ENCODE data around the gene KRT7.
A peak's percentile ranks its signal among the peaks of the same experiment; 100 is the strongest.

The KRT7 gene

GRCh38 chr12:52218001-52218400, 15.0 kb upstream of the KRT7 start:
- no peaks in the 10 kb centered on the region for H3K27me3 ChIP-seq
- no peaks in the 10 kb centered on the region for H3K9me3 ChIP-seq
- peaks cover 42% of the 10 kb centered on the region for H3K4me1 ChIP-seq
- no peak for DNase-seq
- H3K4me3 ChIP-seq (ENCODE audit: low read depth, low read length): no peak overlapping the region
- no peaks in the 10 kb centered on the region for H3K36me3 ChIP-seq
- no peak for TF ChIP-seq CTCF (IDR thresholded peaks at IDR 0.05; ENCODE audit: low read depth, low read length)

- H3K27me3 ChIP-seq: no peaks in the 10 kb centered on the region
- no peak for TF ChIP-seq CTCF (IDR thresholded peaks at IDR 0.05; ENCODE audit: low read depth, low read length)
- H3K4me3 ChIP-seq (ENCODE audit: low read depth, low read length): no peak overlapping the region
- no peak for DNase-seq
- H3K36me3 ChIP-seq: no peaks in the 10 kb centered on the region
- H3K4me1 ChIP-seq: peaks cover 27% of the 10 kb centered on the region
- no peaks in the 10 kb centered on the region for H3K9me3 ChIP-seq
Measured at GRCh38 chr12:52220477-52220876, 12.6 kb upstream of the KRT7 start.

GRCh38 chr12:52221070-52221781, 11.8 kb upstream of the KRT7 start:
- H3K4me3 ChIP-seq (ENCODE audit: low read depth, low read length): no peak overlapping the region
- no peaks in the 10 kb centered on the region for H3K9me3 ChIP-seq
- H3K36me3 ChIP-seq: no peaks in the 10 kb centered on the region
- DNase-seq: no peak
- H3K27me3 ChIP-seq: no peaks in the 10 kb centered on the region
- H3K4me1 ChIP-seq: peaks cover 19% of the 10 kb centered on the region
- TF ChIP-seq CTCF (IDR thresholded peaks at IDR 0.05; ENCODE audit: low read depth, low read length): no peak

- DNase-seq: peak; percentile 74
- H3K36me3 ChIP-seq: no peaks in the 10 kb centered on the region
- H3K27me3 ChIP-seq: no peaks in the 10 kb centered on the region
- peak; percentile 78 for TF ChIP-seq CTCF (IDR thresholded peaks at IDR 0.05; ENCODE audit: low read depth, low read length)
- peaks cover 12% of the 10 kb centered on the region for H3K4me1 ChIP-seq
- no peaks in the 10 kb centered on the region for H3K9me3 ChIP-seq
- no peak overlapping the region for H3K4me3 ChIP-seq (ENCODE audit: low read depth, low read length)
Measured at GRCh38 chr12:52221912-52222457, 11.1 kb upstream of the KRT7 start.

- DNase-seq: no peak
- H3K36me3 ChIP-seq: no peaks in the 10 kb centered on the region
- no peaks in the 10 kb centered on the region for H3K27me3 ChIP-seq
Measured at GRCh38 chr12:52222692-52223091, 10.4 kb upstream of the KRT7 start.

More at GRCh38 chr12:52222692-52223091, 10.4 kb upstream of the KRT7 start:
- no peak for TF ChIP-seq CTCF (IDR thresholded peaks at IDR 0.05; ENCODE audit: low read depth, low read length)
- H3K4me1 ChIP-seq: peaks cover 5% of the 10 kb centered on the region
- no peak overlapping the region for H3K4me3 ChIP-seq (ENCODE audit: low read depth, low read length)
- no peaks in the 10 kb centered on the region for H3K9me3 ChIP-seq
